ENCODE measurements around the gene THY1.

The THY1 gene

GRCh38 chr11:119421941-119422808 lies 797 bp downstream of the THY1 start:
- H3K36me3 ChIP-seq (ENCODE audit: insufficient read depth, low read length), result no peaks in the 10 kb centered on the region
- no peaks in the 10 kb centered on the region for H3K9me3 ChIP-seq (ENCODE audit: low read length)
- H3K4me3 ChIP-seq (ENCODE audit: low read depth, low read length, poor library complexity, severe bottlenecking), result no peak overlapping the region
- no peak overlapping the region for H3K4me2 ChIP-seq (ENCODE audit: low read length)
- H2AFZ ChIP-seq (ENCODE audit: low read length), result no peak overlapping the region
- H3K9me2 ChIP-seq (ENCODE audit: low read depth, low read length), result no peaks in the 10 kb centered on the region
- no peaks in the 10 kb centered on the region for H3K4me1 ChIP-seq (ENCODE audit: insufficient read depth, low read length, severe bottlenecking)
- H3K27ac ChIP-seq (ENCODE audit: low read depth, low read length, poor library complexity, severe bottlenecking), result no peak overlapping the region
- no peaks in the 10 kb centered on the region for H3K27me3 ChIP-seq (ENCODE audit: insufficient read depth, low read length)
- H3K9ac ChIP-seq (ENCODE audit: low read length), result no peak overlapping the region
- H4K20me1 ChIP-seq (ENCODE audit: insufficient read depth, low read length), result no peaks in the 10 kb centered on the region
- TF ChIP-seq EZH2 (IDR thresholded peaks at IDR 0.05; ENCODE audit: borderline replicate concordance, low read length) (no peak), CTCF (IDR thresholded peaks at IDR 0.05; ENCODE audit: low read length) (no peak)
- H3F3A ChIP-seq (ENCODE audit: insufficient read depth, low read length), result no peaks in the 10 kb centered on the region
- no peaks in the 10 kb centered on the region for H3K79me2 ChIP-seq (ENCODE audit: insufficient read depth, low read length)

DNA sequence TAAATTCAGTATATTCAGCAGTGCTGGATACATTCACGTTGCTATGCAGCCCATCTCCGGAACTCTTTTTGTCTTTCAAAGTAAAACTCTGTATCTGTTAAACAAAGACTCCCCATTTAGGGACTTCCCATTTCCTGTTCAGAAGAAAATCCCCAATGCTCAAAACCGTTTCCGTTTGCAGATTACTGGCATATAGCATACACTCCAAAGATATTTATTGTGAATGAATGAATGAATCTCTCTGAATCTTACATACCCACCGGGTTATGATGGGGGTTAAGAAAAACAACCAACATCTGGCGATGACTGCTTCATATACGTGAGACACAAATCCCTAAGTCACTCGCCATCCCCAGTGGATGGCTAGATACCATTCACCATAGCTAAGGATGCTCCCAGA lies 1.6 kb downstream of the THY1 start:
- no peaks in the 10 kb centered on the region for H4K20me1 ChIP-seq (ENCODE audit: insufficient read depth, low read length)
- no peak overlapping the region for H3K4me3 ChIP-seq (ENCODE audit: low read depth, low read length, poor library complexity, severe bottlenecking)
- H3K9me3 ChIP-seq (ENCODE audit: low read length), result no peaks in the 10 kb centered on the region
- H2AFZ ChIP-seq (ENCODE audit: low read length), result no peak overlapping the region
- no peaks in the 10 kb centered on the region for H3K36me3 ChIP-seq (ENCODE audit: insufficient read depth, low read length)
- H3K9ac ChIP-seq (ENCODE audit: low read length), result no peak overlapping the region
- TF ChIP-seq EZH2 (IDR thresholded peaks at IDR 0.05; ENCODE audit: borderline replicate concordance, low read length) (no peak), CTCF (IDR thresholded peaks at IDR 0.05; ENCODE audit: low read length) (no peak)
- H3K27ac ChIP-seq (ENCODE audit: low read depth, low read length, poor library complexity, severe bottlenecking), result no peak overlapping the region
- H3K4me1 ChIP-seq (ENCODE audit: insufficient read depth, low read length, severe bottlenecking), result no peaks in the 10 kb centered on the region
- no peaks in the 10 kb centered on the region for H3K79me2 ChIP-seq (ENCODE audit: insufficient read depth, low read length)
- H3K4me2 ChIP-seq (ENCODE audit: low read length), result no peak overlapping the region
- no peaks in the 10 kb centered on the region for H3K27me3 ChIP-seq (ENCODE audit: insufficient read depth, low read length)
- H3K9me2 ChIP-seq (ENCODE audit: low read depth, low read length), result no peaks in the 10 kb centered on the region
- H3F3A ChIP-seq (ENCODE audit: insufficient read depth, low read length), result no peaks in the 10 kb centered on the region

GRCh38 chr11:119420631-119421030 lies 2.3 kb downstream of the THY1 start:
- no peak for TF ChIP-seq CTCF (IDR thresholded peaks at IDR 0.05; ENCODE audit: low read length)
- no peak for TF ChIP-seq EZH2 (IDR thresholded peaks at IDR 0.05; ENCODE audit: borderline replicate concordance, low read length)
- Histone ChIP-seq H3K27me3 (ENCODE audit: insufficient read depth, low read length) (no peaks in the 10 kb centered on the region), H2AFZ (ENCODE audit: low read length) (no peak overlapping the region), H3K79me2 (ENCODE audit: insufficient read depth, low read length) (no peaks in the 10 kb centered on the region), H3K4me3 (ENCODE audit: low read depth, low read length, poor library complexity, severe bottlenecking) (no peak overlapping the region), H3K4me1 (ENCODE audit: insufficient read depth, low read length, severe bottlenecking) (no peaks in the 10 kb centered on the region), H3K36me3 (ENCODE audit: insufficient read depth, low read length) (no peaks in the 10 kb centered on the region), H3K9me3 (ENCODE audit: low read length) (no peaks in the 10 kb centered on the region), H3K9me2 (ENCODE audit: low read depth, low read length) (no peaks in the 10 kb centered on the region), H4K20me1 (ENCODE audit: insufficient read depth, low read length) (no peaks in the 10 kb centered on the region), H3K27ac (ENCODE audit: low read depth, low read length, poor library complexity, severe bottlenecking) (no peak overlapping the region), H3K9ac (ENCODE audit: low read length) (no peak overlapping the region), H3K4me2 (ENCODE audit: low read length) (no peak overlapping the region), H3F3A (ENCODE audit: insufficient read depth, low read length) (no peaks in the 10 kb centered on the region)

Measured in OCI-LY1 (cell line).